GM12872 (cell line): ENCODE measurements around the gene ZNF473.

Experiments
- TF ChIP-seq, protein P1 (sequence below): IDR thresholded peaks from 3 replicates; pipeline ENCODE4 v1.5.1; 2011; ENCODE audit warnings: low read depth, mild to moderate bottlenecking, low read length, moderate library complexity; ENCODE audit not compliant: insufficient read depth

Gene ZNF473

DNA sequence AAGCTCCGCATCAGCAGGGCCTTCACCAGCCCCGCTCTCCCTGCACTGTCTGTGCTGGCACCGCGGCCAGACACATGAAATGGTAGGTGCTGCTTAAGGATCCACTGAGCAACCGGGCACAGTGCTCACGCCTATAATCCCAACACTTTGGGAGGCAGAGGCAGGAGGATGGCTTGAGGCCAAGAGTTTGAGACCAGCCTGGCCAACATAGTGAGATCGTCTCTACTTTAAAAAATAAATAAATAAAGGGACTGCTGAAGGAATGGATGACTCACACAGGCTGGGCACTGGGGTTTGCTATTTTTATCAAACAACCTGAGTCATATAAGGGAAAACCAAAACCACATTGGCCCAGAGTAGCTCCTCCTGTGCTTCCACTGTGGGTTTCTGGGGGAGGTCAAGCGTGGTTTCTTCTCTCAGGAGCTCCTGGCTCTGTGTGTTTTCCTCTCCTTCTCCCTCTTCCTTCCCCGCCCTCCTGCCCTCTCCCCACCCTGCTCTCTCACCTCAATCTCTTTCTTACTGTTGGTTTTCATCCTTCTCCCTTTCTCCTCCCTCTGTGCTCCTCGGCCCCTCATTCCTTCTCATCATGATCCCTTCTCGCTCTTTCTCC is 21.9 kb upstream of the ZNF473 start:
- TF ChIP-seq, protein P1, sequence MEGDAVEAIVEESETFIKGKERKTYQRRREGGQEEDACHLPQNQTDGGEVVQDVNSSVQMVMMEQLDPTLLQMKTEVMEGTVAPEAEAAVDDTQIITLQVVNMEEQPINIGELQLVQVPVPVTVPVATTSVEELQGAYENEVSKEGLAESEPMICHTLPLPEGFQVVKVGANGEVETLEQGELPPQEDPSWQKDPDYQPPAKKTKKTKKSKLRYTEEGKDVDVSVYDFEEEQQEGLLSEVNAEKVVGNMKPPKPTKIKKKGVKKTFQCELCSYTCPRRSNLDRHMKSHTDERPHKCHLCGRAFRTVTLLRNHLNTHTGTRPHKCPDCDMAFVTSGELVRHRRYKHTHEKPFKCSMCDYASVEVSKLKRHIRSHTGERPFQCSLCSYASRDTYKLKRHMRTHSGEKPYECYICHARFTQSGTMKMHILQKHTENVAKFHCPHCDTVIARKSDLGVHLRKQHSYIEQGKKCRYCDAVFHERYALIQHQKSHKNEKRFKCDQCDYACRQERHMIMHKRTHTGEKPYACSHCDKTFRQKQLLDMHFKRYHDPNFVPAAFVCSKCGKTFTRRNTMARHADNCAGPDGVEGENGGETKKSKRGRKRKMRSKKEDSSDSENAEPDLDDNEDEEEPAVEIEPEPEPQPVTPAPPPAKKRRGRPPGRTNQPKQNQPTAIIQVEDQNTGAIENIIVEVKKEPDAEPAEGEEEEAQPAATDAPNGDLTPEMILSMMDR: no peak

DNA sequence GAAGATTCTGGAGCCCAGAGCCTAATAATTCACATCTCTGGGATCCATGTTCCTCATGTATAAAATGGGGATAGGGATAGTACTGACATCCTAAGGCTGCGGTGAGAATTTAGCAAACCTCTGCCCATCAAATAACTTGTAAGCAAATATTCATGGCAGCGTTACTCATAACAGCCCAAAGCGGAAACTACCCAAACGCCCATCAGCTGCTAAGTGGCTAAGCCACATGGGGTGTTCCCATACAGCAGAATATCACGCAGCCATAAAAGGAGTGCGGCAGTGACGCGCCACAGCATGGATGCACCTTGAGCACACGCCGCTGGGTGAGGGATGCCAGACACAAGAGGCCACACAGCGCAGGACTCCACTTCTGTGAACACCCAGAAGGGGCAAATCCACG is 20.4 kb upstream of the ZNF473 start:
- TF ChIP-seq, protein P1: no peak

DNA sequence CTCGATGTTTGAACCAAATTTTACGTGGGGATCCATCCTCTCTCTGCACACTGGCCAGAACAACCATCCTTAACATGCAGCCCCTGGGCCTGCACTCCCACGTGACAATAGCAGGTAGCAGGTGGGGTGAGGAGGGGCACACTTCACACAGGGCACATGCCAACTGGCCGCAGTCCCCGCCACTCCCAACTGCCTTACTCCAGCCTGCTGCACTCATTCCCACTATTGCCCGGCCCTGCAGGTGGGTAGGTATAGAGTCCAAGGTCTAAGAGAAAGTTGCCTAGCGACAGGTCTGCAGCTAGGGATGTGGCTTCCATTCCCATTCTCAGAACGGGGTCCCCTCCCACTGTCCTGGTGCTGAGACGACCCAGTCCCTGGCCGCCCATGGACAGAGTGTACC is 18.6 kb upstream of the ZNF473 start:
- TF ChIP-seq, protein P1: no peak

DNA sequence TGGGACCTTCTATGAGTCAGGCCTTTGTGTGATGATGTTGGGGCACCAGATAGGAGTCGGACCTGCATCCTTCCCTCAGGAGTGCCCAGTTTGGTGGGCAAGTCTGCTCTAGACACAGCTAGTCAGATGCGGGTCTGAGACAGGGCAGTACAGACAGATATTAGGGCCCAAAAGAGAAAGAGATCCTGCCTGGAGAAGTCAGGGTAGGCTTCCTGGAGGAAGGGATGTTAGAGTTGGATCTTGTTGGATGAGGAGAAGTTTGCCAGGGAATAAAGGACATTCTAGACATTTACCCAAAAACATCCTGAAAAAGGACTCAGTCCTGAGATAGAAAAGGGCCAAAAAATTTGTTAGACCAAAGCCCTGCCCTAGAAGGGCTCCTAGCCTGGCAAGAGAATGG is 17.9 kb upstream of the ZNF473 start:
- TF ChIP-seq, protein P1: no peak

DNA sequence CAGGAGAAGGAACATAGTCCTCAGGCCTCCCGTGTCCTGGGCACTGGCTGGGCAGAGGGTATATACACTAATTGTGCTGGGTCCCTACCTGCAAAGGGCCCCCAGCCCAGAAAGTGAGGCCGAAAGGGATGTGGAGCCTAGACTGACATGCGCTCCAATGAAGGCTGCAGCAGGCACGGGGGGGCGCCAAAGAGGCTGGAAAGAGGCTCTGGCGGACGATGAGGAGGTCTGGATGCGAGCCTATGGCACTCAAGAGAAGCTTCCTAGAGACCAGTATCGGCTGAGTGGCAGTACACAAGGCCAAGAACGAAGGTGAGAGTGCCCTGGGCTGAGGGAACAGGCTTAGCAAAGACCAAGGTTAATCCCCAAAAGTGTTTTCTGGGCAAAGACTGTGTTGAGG is 17.3 kb upstream of the ZNF473 start:
- TF ChIP-seq, protein P1: 0 out of 3 replicates have a peak, but pooled peaks have one; percentile 13

DNA sequence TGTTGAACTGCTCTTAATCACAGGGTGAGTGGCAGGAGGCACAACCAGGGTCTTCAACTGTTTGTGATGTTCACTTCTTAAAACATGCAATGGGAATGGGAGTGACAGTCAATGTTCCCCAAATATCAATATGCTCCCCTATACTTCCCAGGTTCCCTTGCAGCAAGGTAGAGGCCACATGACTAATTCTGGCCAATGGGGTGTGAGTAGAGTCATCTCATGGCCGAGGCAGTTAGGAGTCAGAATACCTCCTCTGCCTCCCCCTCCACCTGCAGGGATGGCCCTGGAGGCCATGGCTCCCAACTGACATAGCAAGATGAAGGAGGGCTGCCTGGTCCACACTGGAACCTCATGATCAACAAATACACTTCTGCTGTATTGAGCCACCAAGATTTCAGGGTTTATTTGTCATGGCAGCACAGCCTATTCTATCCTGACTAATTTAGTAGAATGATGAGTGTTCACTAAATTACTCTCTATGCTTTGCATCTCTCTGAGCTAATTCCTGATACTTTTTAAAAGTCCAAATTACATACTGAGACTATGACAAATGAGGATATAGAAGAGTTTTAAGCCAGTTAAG is 9.5 kb upstream of the ZNF473 start:
- TF ChIP-seq, protein P1: no peak

DNA sequence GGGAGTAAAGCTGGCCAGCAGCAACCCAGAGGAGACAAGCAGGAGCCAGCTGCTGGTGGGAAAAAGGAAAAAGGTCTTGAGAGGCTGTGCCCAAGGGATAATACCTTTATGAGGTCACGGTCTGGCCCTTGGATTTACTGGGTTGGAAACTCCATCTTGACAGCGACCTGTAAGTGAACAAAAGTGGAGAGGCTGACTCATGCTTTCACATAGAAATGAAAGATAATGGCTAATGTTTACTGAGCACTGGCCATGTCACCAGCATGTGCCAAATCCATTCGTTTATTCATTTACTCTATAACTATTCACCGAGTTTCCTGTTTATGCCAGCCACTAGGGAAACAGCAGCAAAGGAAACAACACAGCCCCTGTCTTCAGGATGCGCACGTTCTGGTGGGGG is 5.3 kb upstream of the ZNF473 start:
- TF ChIP-seq, protein P1: no peak
